Kidney epithelial cell (primary cell): Measurements from ENCODE around the gene PRKG1. TPM values are rescaled to one million over a fixed set of nuclear protein-coding genes. Genes with fewer than 3 reads are reported as not detected.
A peak's percentile ranks its signal among the peaks of the same experiment; 100 is the strongest.

Source experiments
- DNase-seq: peaks from one replicate; pipeline ENCODE4 v3.0.0-alpha.2; 2010; ENCODE audit warnings: low read depth
- H3K27me3 ChIP-seq: 2 replicates; pipeline ENCODE4 v1.6.0; 2011; ENCODE audit warnings: low read length; ENCODE audit not compliant: control insufficient read depth, insufficient read depth
- H3K36me3 ChIP-seq: 2 replicates; pipeline ENCODE4 v1.5.1; 2011; ENCODE audit warnings: low read length; ENCODE audit not compliant: control insufficient read depth, insufficient read depth
- H3K4me3 ChIP-seq: 2 replicates; pipeline ENCODE4 v1.5.1; 2011; ENCODE audit warnings: low read depth, mild to moderate bottlenecking, control low read depth, low read length
- CTCF ChIP-seq: IDR thresholded peaks from 2 replicates; pipeline ENCODE4 v1.5.1; 2011; ENCODE audit warnings: mild to moderate bottlenecking, moderate library complexity, low read length, control low read depth, inconsistent platforms; ENCODE audit not compliant: insufficient read depth, poor library complexity, severe bottlenecking
- total RNA-seq: library from RNA; depleted of rRNA; stranded (reverse); fragments of >200 nt; gene quantifications from 2 replicates; pipeline ENCODE4 v1.2.3, GENCODE V29; 2015

Gene PRKG1
- total RNA-seq, 1 donor from 2014 or later, result 1.3 TPM

GRCh38 chr10:52318136-52318701 is 1243.9 kb downstream of the PRKG1 start:
- Histone ChIP-seq H3K27me3 (no peaks in the 10 kb centered on the region), H3K4me3 (no peak overlapping the region), H3K36me3 (no peaks in the 10 kb centered on the region)
- DNase-seq, result no peak
- no peak for TF ChIP-seq CTCF

- no peak for TF ChIP-seq CTCF
- Histone ChIP-seq H3K4me3 (no peak overlapping the region), H3K36me3 (no peaks in the 10 kb centered on the region), H3K27me3 (no peaks in the 10 kb centered on the region)
- peak; percentile 77 for DNase-seq
Measured at GRCh38 chr10:52318822-52319464, 1244.7 kb downstream of the PRKG1 start.

- DNase-seq, result no peak
- TF ChIP-seq CTCF, result no peak
- Histone ChIP-seq H3K27me3 (no peaks in the 10 kb centered on the region), H3K4me3 (no peak overlapping the region), H3K36me3 (no peaks in the 10 kb centered on the region)
Measured at GRCh38 chr10:52319926-52320325, 1245.6 kb downstream of the PRKG1 start.

- DNase-seq, result no peak
- no peak for TF ChIP-seq CTCF
- Histone ChIP-seq H3K4me3 (no peak overlapping the region), H3K36me3 (no peaks in the 10 kb centered on the region), H3K27me3 (no peaks in the 10 kb centered on the region)
Measured at GRCh38 chr10:52322323-52322722, 1248.0 kb downstream of the PRKG1 start.

- Histone ChIP-seq H3K4me3 (no peak overlapping the region), H3K36me3 (no peaks in the 10 kb centered on the region), H3K27me3 (no peaks in the 10 kb centered on the region)
- no peak for DNase-seq
- TF ChIP-seq CTCF, result no peak
Measured at GRCh38 chr10:52322936-52323335, 1248.6 kb downstream of the PRKG1 start.

GRCh38 chr10:52326382-52326781 is 1252.1 kb downstream of the PRKG1 start:
- no peak for DNase-seq
- H3K36me3 ChIP-seq, result no peaks in the 10 kb centered on the region
- TF ChIP-seq CTCF, result no peak
- H3K27me3 ChIP-seq, result no peaks in the 10 kb centered on the region
- no peak overlapping the region for H3K4me3 ChIP-seq
